Trophoblast cell (in vitro differentiated cells and primary cell): Measurements from ENCODE around the gene TPH1.

ENCODE experiments used
- DNase-seq, 2 donors: peaks; one replicate each; pipeline ENCODE4 v3.0.0-alpha.2; 2016
- H2AFZ ChIP-seq: 2 replicates; pipeline ENCODE4 v1.6.1; 2013; ENCODE audit warnings: low read length, moderate library complexity, mild to moderate bottlenecking; ENCODE audit not compliant: insufficient read depth, poor library complexity
- H2AK5ac ChIP-seq: 2 replicates; pipeline ENCODE4 v1.6.1; 2013; ENCODE audit warnings: mild to moderate bottlenecking, low read length
- H2BK120ac ChIP-seq: 2 replicates; pipeline ENCODE4 v1.6.1; 2013; ENCODE audit warnings: low read length, mild to moderate bottlenecking, moderate library complexity; ENCODE audit not compliant: insufficient read depth, poor library complexity
- H2BK12ac ChIP-seq: 2 replicates; pipeline ENCODE4 v1.6.1; 2013; ENCODE audit warnings: mild to moderate bottlenecking, low read length, moderate library complexity
- H2BK5ac ChIP-seq: 2 replicates; pipeline ENCODE4 v1.6.1; 2013; ENCODE audit warnings: low read length, low read depth, moderate library complexity, mild to moderate bottlenecking; ENCODE audit not compliant: poor library complexity
- H3K14ac ChIP-seq: 2 replicates; pipeline ENCODE4 v1.6.1; 2013; ENCODE audit warnings: mild to moderate bottlenecking, low read length
- H3K18ac ChIP-seq: 2 replicates; pipeline ENCODE4 v1.6.1; 2013; ENCODE audit warnings: mild to moderate bottlenecking, low read length
- H3K23ac ChIP-seq: 2 replicates; pipeline ENCODE4 v1.6.1; 2013; ENCODE audit warnings: low read length
- H3K27ac ChIP-seq: 2 replicates; pipeline ENCODE4 v1.5.1; 2013; ENCODE audit warnings: low read depth, mild to moderate bottlenecking, inconsistent platforms, low read length, moderate library complexity
- H3K27me3 ChIP-seq: 2 replicates; pipeline ENCODE4 v1.6.1; 2013; ENCODE audit warnings: inconsistent platforms, mild to moderate bottlenecking, low read length, moderate library complexity; ENCODE audit not compliant: insufficient read depth
- H3K36me3 ChIP-seq, 2 experiments: 1 replicate in 1 of 2; 2 replicates in 1 of 2; pipeline ENCODE4 v1.6.1; 2013; ENCODE audit warnings: low read length in 2 of 2, mild to moderate bottlenecking in 2 of 2, moderate library complexity in 1 of 2; ENCODE audit not compliant: insufficient read depth in 2 of 2, control insufficient read depth in 1 of 2
- H3K4ac ChIP-seq: 2 replicates; pipeline ENCODE4 v1.6.1; 2013; ENCODE audit warnings: low read depth, mild to moderate bottlenecking, low read length, moderate library complexity
- H3K4me1 ChIP-seq, 2 experiments: 1 replicate in 1 of 2; 2 replicates in 1 of 2; pipeline ENCODE4 v1.6.1; 2013; ENCODE audit warnings: low read length in 2 of 2, mild to moderate bottlenecking in 2 of 2, moderate library complexity in 1 of 2; ENCODE audit not compliant: insufficient read depth in 2 of 2, control insufficient read depth in 1 of 2
- H3K4me2 ChIP-seq: 2 replicates; pipeline ENCODE4 v1.6.1; 2013; ENCODE audit warnings: inconsistent platforms, mild to moderate bottlenecking, low read length, moderate library complexity
- H3K4me3 ChIP-seq: 2 replicates; pipeline ENCODE4 v1.5.1; 2013; ENCODE audit warnings: mild to moderate bottlenecking, low read depth, low read length, inconsistent platforms
- H3K79me1 ChIP-seq: one replicate; pipeline ENCODE4 v1.6.1; 2013; ENCODE audit warnings: low read length
- H3K79me2 ChIP-seq: 2 replicates; pipeline ENCODE4 v1.6.1; 2013; ENCODE audit warnings: low read length, mild to moderate bottlenecking; ENCODE audit not compliant: control insufficient read depth, insufficient read depth, poor library complexity
- H3K9ac ChIP-seq: 2 replicates; pipeline ENCODE4 v1.6.1; 2013; ENCODE audit warnings: mild to moderate bottlenecking, low read length
- H3K9me3 ChIP-seq: 2 replicates; pipeline ENCODE4 v1.6.1; 2013; ENCODE audit warnings: low read depth, mild to moderate bottlenecking, control low read depth, inconsistent platforms, low read length; ENCODE audit not compliant: insufficient read depth
- H4K12ac ChIP-seq: 2 replicates; pipeline ENCODE4 v1.6.1; 2013; ENCODE audit warnings: low read depth, mild to moderate bottlenecking, low read length, moderate library complexity
- H4K8ac ChIP-seq: 2 replicates; pipeline ENCODE4 v1.6.1; 2013; ENCODE audit warnings: low read depth, mild to moderate bottlenecking, low read length, moderate library complexity
- H4K91ac ChIP-seq: one replicate; pipeline ENCODE4 v1.6.1; 2013; ENCODE audit warnings: low read depth, mild to moderate bottlenecking, low read length, moderate library complexity
- WGBS: extraction: QIAGEN DNeasy Blood & Tissue Kit; methylation state at CpG from one replicate; pipeline ENCODE4 v1.1.7; 2013; ENCODE audit warnings: missing lambda C conversion rate; ENCODE audit not compliant: insufficient read length, insufficient coverage; ENCODE audit errors: extremely low coverage; 5-methylcytosine and 5-hydroxymethylcytosine counted together

TPH1 gene

GRCh38 chr11:18065572-18065971 lies 19.5 kb upstream of the TPH1 start:
- H2BK12ac ChIP-seq: no peak overlapping the region
- H3K4ac ChIP-seq: no peak overlapping the region
- no CpG with 5 or more reads among the region's 8 CpGs for whole genome bisulfite sequencing
- no peaks in the 10 kb centered on the region for H3K36me3 ChIP-seq
- H2BK5ac ChIP-seq: no peak overlapping the region
- H3K79me2 ChIP-seq: no peaks in the 10 kb centered on the region
- H2AFZ ChIP-seq: no peak overlapping the region
- no peaks in the 10 kb centered on the region for H3K79me1 ChIP-seq
- no peak overlapping the region for H2AK5ac ChIP-seq
- no peak overlapping the region for H3K4me2 ChIP-seq
- no peak overlapping the region for H2BK120ac ChIP-seq
- no peak overlapping the region for H3K9ac ChIP-seq
- H4K91ac ChIP-seq: no peak overlapping the region
- H3K23ac ChIP-seq: no peak overlapping the region
- H3K4me1 ChIP-seq: peaks cover 0 to 7% of the 10 kb centered on the region in 2 experiments
- no peak overlapping the region for H4K12ac ChIP-seq
- H3K27ac ChIP-seq: no peak overlapping the region
- H3K9me3 ChIP-seq: no peaks in the 10 kb centered on the region
- no peak overlapping the region for H4K8ac ChIP-seq
- no peak overlapping the region for H3K4me3 ChIP-seq
- no peaks in the 10 kb centered on the region for H3K27me3 ChIP-seq
- no peak overlapping the region for H3K18ac ChIP-seq
- no peak overlapping the region for H3K14ac ChIP-seq
- DNase-seq: peak; percentile 6 to 47

GRCh38 chr11:18064450-18065054 lies 18.5 kb upstream of the TPH1 start:
- Histone ChIP-seq H3K27ac (no peak overlapping the region), H3K4me1 (peaks cover 0 to 7% of the 10 kb centered on the region in 2 experiments), H4K8ac (no peak overlapping the region), H3K27me3 (no peaks in the 10 kb centered on the region), H4K12ac (no peak overlapping the region), H3K4me3 (no peak overlapping the region), H2BK12ac (no peak overlapping the region), H2BK5ac (no peak overlapping the region), H3K79me2 (no peaks in the 10 kb centered on the region), H3K23ac (no peak overlapping the region), H3K18ac (no peak overlapping the region), H3K9me3 (no peaks in the 10 kb centered on the region), H4K91ac (no peak overlapping the region), H3K4ac (no peak overlapping the region), H3K36me3 (no peaks in the 10 kb centered on the region), H3K4me2 (no peak overlapping the region), H2AK5ac (no peak overlapping the region), H2BK120ac (no peak overlapping the region), H3K9ac (no peak overlapping the region), H3K14ac (no peak overlapping the region), H2AFZ (no peak overlapping the region), H3K79me1 (no peaks in the 10 kb centered on the region)
- no peak for DNase-seq
- no CpG with 5 or more reads among the region's 7 CpGs for WGBS

DNA sequence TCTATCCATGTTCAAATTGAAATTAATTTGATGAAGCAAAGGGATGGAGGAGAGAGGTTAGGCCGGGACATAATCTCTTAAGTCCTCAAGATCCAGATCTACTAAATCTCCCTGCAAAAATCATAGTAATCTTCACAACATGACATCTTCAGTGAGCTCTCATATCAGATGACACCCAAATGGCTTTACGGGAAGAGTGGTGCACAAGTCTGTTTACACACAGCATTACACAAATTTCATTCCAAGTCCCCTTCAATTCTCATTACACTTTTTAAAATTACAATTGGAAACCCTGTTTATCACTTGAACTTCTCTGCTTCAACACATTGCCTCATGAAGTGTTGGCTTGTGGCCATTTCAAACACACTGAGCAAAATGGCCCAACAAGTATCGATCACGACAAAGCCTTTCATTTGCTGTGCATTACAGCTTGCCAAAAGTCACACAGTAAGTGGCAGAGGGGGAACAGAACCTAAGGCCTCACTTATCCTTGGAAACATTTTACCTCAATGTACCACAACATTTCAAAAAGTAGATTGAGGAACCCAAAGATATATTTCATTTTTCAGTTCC lies 17.9 kb upstream of the TPH1 start:
- H4K12ac ChIP-seq: no peak overlapping the region
- H3K18ac ChIP-seq: no peak overlapping the region
- no peaks in the 10 kb centered on the region for H3K27me3 ChIP-seq
- no peak overlapping the region for H3K23ac ChIP-seq
- no peak overlapping the region for H3K9ac ChIP-seq
- H3K9me3 ChIP-seq: no peaks in the 10 kb centered on the region
- H2BK5ac ChIP-seq: no peak overlapping the region
- no peak overlapping the region for H2BK12ac ChIP-seq
- H3K27ac ChIP-seq: no peak overlapping the region
- no peaks in the 10 kb centered on the region for H3K79me1 ChIP-seq
- H3K4ac ChIP-seq: no peak overlapping the region
- no peak overlapping the region for H4K91ac ChIP-seq
- no peak overlapping the region for H2AK5ac ChIP-seq
- no peak overlapping the region for H3K4me2 ChIP-seq
- no peaks in the 10 kb centered on the region for H3K79me2 ChIP-seq
- no peak overlapping the region for H4K8ac ChIP-seq
- no peak overlapping the region for H2BK120ac ChIP-seq
- H2AFZ ChIP-seq: no peak overlapping the region
- no CpG with 5 or more reads among the region's 4 CpGs for WGBS
- no peak overlapping the region for H3K14ac ChIP-seq
- DNase-seq: no peak
- H3K36me3 ChIP-seq: no peaks in the 10 kb centered on the region
- H3K4me3 ChIP-seq: no peak overlapping the region
- peaks cover 0 to 7% of the 10 kb centered on the region in 2 experiments for H3K4me1 ChIP-seq

DNA sequence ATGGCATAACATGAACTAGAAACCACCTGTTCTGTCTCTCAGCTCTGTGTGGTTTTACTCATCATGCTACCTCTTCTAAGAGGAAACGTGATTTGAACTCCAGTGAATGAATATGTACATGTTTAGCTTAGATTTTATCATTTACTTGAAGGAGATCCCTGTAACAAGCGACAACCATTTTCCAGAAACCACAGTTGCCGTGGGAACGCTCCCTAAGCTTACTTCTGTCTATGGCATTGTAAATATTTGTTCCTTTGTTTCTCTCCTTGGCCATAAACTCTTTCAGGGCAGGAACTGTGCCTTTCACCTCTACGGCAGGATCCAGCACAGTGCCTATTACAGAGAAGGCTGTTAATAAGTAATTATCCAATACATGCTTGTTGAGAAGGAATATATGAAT lies 17.1 kb upstream of the TPH1 start:
- Histone ChIP-seq H3K14ac (no peak overlapping the region), H3K4ac (no peak overlapping the region), H4K91ac (no peak overlapping the region), H3K4me2 (no peak overlapping the region), H2AK5ac (no peak overlapping the region), H2BK12ac (no peak overlapping the region), H4K12ac (no peak overlapping the region), H2AFZ (no peak overlapping the region), H2BK5ac (no peak overlapping the region), H3K27ac (no peak overlapping the region), H3K9ac (no peak overlapping the region), H3K18ac (no peak overlapping the region), H3K79me1 (no peaks in the 10 kb centered on the region), H3K36me3 (no peaks in the 10 kb centered on the region), H3K4me1 (peaks cover 0 to 7% of the 10 kb centered on the region in 2 experiments), H3K9me3 (no peaks in the 10 kb centered on the region), H3K79me2 (no peaks in the 10 kb centered on the region), H3K27me3 (no peaks in the 10 kb centered on the region), H3K4me3 (no peak overlapping the region), H2BK120ac (no peak overlapping the region), H3K23ac (no peak overlapping the region), H4K8ac (no peak overlapping the region)
- DNase-seq: no peak
- WGBS: no CpG with 5 or more reads among the region's 5 CpGs
